GM21447 (cell line): ENCODE data around the gene HIBADH.
"Not testable (repeated sequence)": the region's sequence is repeated elsewhere in the genome, so short reads cannot be mapped to it uniquely, and the experiment has no call there.

ENCODE experiments used
- ATAC-seq: cut with Tn5 transposase; IDR thresholded peaks from one replicate; pipeline ENCODE4 v1.9.1; 2021; ENCODE audit not compliant: unreplicated experiment

Gene HIBADH

GRCh38 chr7:27513885-27514284 is 148.8 kb downstream of the HIBADH start:
- ATAC-seq: no peak

DNA sequence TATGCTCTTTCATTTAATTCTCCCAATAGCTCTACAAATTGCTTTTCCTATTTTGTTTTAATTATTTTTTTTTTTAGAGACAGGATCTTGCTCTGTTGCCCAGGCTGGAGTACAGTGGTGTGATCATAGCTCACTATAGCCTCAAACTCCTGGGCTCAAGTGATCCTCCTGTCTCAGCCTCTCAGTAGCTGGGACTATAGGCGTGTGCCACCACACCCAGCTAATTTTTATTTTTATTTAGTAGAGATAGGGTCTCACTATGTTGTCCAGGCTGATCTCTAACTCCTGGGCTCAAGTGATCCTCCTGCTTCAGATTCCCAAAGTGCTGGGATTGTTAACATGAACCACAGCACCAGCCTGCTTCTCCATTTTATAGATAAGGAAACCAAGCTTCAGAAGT is 151.3 kb downstream of the HIBADH start:
- ATAC-seq: not testable (repeated sequence)

- no peak for ATAC-seq
Measured at GRCh38 chr7:27510541-27510940, 152.1 kb downstream of the HIBADH start.

GRCh38 chr7:27501879-27502278 is 160.8 kb downstream of the HIBADH start:
- ATAC-seq: not testable (repeated sequence)

GRCh38 chr7:27501001-27501400 is 161.7 kb downstream of the HIBADH start:
- ATAC-seq: no peak

DNA sequence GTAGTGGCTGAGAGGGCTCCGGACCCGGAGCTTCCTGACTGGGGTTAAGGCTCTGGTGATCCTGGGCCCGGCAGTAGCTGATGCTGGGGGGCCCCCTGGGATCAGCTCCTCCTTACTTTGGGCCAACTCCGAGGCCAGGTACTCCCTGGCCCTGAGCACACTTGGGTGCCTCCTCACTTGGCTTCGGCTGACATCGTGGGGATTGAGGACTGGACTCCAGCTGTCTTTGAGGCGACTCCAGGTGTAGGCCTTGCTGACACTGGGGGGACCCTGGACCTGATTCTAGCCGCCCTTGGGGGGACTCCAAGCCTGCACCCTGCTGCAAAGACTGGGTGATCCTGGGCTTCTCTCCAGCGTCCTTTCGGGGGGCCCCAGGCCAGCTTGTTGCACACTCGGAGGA is 170.5 kb downstream of the HIBADH start:
- ATAC-seq: no peak

GRCh38 chr7:27491534-27491933 is 171.1 kb downstream of the HIBADH start:
- ATAC-seq: no peak

DNA sequence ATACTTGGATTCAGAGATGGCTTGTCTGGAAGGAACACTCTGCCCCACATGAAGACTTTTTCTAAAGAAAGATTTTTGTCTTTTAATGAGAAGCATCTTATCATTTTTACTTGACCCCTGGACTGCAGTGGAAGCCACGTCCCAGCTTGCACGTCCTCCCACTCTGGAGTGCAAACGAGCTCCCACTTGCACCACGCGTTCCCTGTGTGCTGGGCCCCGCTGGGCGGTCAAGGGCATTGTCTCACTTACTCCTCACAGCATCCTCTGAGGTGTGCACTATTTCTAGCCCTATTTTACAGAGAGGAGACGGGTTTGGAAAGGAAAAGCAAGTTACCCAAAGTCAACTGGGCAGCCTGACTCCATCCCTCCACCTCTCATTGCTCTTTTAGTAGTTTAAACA is 175.2 kb downstream of the HIBADH start:
- ATAC-seq: no peak

DNA sequence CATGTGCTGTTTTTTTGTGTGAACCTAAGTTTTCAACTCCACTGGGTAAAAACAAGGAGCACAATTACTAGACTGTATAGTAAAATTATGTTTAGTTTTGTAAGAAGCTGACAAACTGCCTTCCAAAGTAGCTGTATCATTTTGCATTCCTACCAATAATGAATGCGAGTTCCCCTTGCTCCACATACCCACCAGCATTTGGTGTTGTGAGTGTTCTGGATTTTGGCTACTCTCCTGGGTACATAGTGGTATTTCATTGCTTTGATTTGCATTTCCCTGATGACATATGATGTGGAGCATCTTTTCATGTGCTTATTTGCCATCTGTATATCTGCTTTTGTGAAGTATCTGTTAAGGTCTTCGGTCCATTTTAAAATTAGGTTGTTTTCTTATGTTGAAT is 178.2 kb downstream of the HIBADH start:
- ATAC-seq: no peak

- ATAC-seq: no peak
Measured at GRCh38 chr7:27482219-27482618, 180.5 kb downstream of the HIBADH start.

GRCh38 chr7:27478556-27478955 is 184.1 kb downstream of the HIBADH start:
- ATAC-seq: no peak

DNA sequence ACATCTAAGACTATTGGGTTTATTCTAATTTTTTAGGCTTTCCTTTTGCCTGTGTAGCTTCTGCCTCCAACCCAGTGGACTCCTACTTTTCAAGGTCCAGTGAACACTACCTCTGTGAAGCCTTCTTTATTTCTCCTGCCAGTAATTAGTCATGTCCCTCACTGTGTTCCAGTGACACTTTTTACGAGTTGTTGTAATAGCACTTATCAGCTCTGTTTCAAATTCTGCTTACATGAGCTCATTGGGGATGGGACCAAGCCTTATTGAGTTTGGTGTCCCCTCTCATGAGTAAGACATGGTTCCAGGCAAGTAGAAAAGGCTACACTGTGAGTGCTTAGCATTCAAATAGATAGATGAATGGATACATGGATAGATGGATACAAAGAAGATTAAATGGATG is 184.6 kb downstream of the HIBADH start:
- no peak for ATAC-seq

GRCh38 chr7:27476493-27476892 is 186.2 kb downstream of the HIBADH start:
- no peak for ATAC-seq
